H9 (cell line): Measurements from ENCODE around the gene TNIP2. TPM values are rescaled to one million over a fixed set of nuclear protein-coding genes. Genes with fewer than 3 reads are reported as not detected.
"Not testable (repeated sequence)": the region's sequence is repeated elsewhere in the genome, so short reads cannot be mapped to it uniquely, and the experiment has no call there.

Source experiments
- DNase-seq: peaks from one replicate; pipeline ENCODE4 v3.0.0-alpha.2; 2017
- H2AFZ ChIP-seq: one replicate; pipeline ENCODE4 v1.6.1; 2013; ENCODE audit warnings: mild to moderate bottlenecking, low read length, control low read depth, moderate library complexity
- H2AK5ac ChIP-seq: 2 replicates; pipeline ENCODE4 v1.6.1; 2013; ENCODE audit warnings: low read length, control low read depth, mixed read lengths; ENCODE audit not compliant: insufficient read length
- H2BK120ac ChIP-seq: one replicate; pipeline ENCODE4 v1.6.1; 2013; ENCODE audit warnings: low read depth, mild to moderate bottlenecking, low read length, control low read depth, inconsistent platforms; ENCODE audit not compliant: poor library complexity, severe bottlenecking
- H2BK12ac ChIP-seq: 2 replicates; pipeline ENCODE4 v1.6.1; 2013; ENCODE audit warnings: low read length, control low read depth, mixed read lengths, low read depth; ENCODE audit not compliant: insufficient read length
- H2BK15ac ChIP-seq: 2 replicates; pipeline ENCODE4 v1.6.1; 2013; ENCODE audit warnings: low read depth, low read length, control low read depth
- H2BK20ac ChIP-seq: one replicate; pipeline ENCODE4 v1.6.1; 2013; ENCODE audit warnings: low read depth, mild to moderate bottlenecking, low read length, control low read depth, inconsistent platforms; ENCODE audit not compliant: poor library complexity, severe bottlenecking
- H2BK5ac ChIP-seq: 2 replicates; pipeline ENCODE4 v1.6.1; 2013; ENCODE audit warnings: low read length, control low read depth, mixed read lengths; ENCODE audit not compliant: insufficient read length
- H3K14ac ChIP-seq: 2 replicates; pipeline ENCODE4 v1.6.1; 2013; ENCODE audit warnings: low read length, control low read depth; ENCODE audit not compliant: insufficient read depth
- H3K18ac ChIP-seq: 2 replicates; pipeline ENCODE4 v1.6.1; 2013; ENCODE audit warnings: low read depth, mild to moderate bottlenecking, mixed read lengths, low read length, control low read depth; ENCODE audit not compliant: insufficient read length
- H3K23ac ChIP-seq: 2 replicates; pipeline ENCODE4 v1.6.1; 2013; ENCODE audit warnings: low read length, control low read depth, mixed read lengths, low read depth; ENCODE audit not compliant: insufficient read length
- H3K23me2 ChIP-seq: 2 replicates; pipeline ENCODE4 v1.6.1; 2013; ENCODE audit warnings: low read depth, mild to moderate bottlenecking, mixed read lengths, low read length, control low read depth; ENCODE audit not compliant: insufficient read length, poor library complexity, severe bottlenecking
- H3K27ac ChIP-seq: 2 replicates; pipeline ENCODE4 v1.5.1; 2013; ENCODE audit warnings: low read length, control low read depth, mixed read lengths, low read depth; ENCODE audit not compliant: insufficient read length
- H3K27me3 ChIP-seq: 2 replicates; pipeline ENCODE4 v1.6.1; 2013; ENCODE audit warnings: low read length, control low read depth, inconsistent platforms; ENCODE audit not compliant: insufficient read depth
- H3K4ac ChIP-seq: 2 replicates; pipeline ENCODE4 v1.6.1; 2013; ENCODE audit warnings: low read depth, mild to moderate bottlenecking, control low read depth, inconsistent platforms, low read length, moderate library complexity
- H3K4me1 ChIP-seq: 2 replicates; pipeline ENCODE4 v1.6.1; 2013; ENCODE audit warnings: low read length, control low read depth, inconsistent platforms; ENCODE audit not compliant: insufficient read depth
- H3K4me2 ChIP-seq: 2 replicates; pipeline ENCODE4 v1.6.1; 2013; ENCODE audit warnings: low read length, control low read depth, mixed read lengths; ENCODE audit not compliant: insufficient read length, insufficient read depth
- H3K56ac ChIP-seq: 2 replicates; pipeline ENCODE4 v1.6.1; 2013; ENCODE audit warnings: low read depth, mild to moderate bottlenecking, mixed read lengths, low read length, control low read depth; ENCODE audit not compliant: insufficient read length
- H3K79me1 ChIP-seq: 2 replicates; pipeline ENCODE4 v1.6.1; 2013; ENCODE audit warnings: low read depth, mild to moderate bottlenecking, moderate library complexity, low read length, control low read depth, inconsistent platforms; ENCODE audit not compliant: insufficient read depth, poor library complexity, severe bottlenecking
- H3K79me2 ChIP-seq: 2 replicates; pipeline ENCODE4 v1.6.1; 2013; ENCODE audit warnings: low read length, control low read depth, inconsistent platforms; ENCODE audit not compliant: insufficient read depth
- H3K9ac ChIP-seq: 2 replicates; pipeline ENCODE4 v1.6.1; 2013; ENCODE audit warnings: low read length, control low read depth, mixed read lengths; ENCODE audit not compliant: insufficient read length; ENCODE audit errors: extremely low read depth
- H3K9me3 ChIP-seq: one replicate; pipeline ENCODE4 v1.6.1; 2013; ENCODE audit warnings: low read depth, low read length, inconsistent platforms; ENCODE audit not compliant: control insufficient read depth
- H3T11ph ChIP-seq: one replicate; pipeline ENCODE4 v1.6.1; 2013; ENCODE audit warnings: mild to moderate bottlenecking, low read length, control low read depth, inconsistent platforms
- H4K20me1 ChIP-seq: one replicate; pipeline ENCODE4 v1.6.1; 2013; ENCODE audit not compliant: control insufficient read depth, insufficient read length, insufficient read depth
- H4K5ac ChIP-seq: 2 replicates; pipeline ENCODE4 v1.6.1; 2013; ENCODE audit warnings: low read depth, mild to moderate bottlenecking, mixed read lengths, low read length, control low read depth; ENCODE audit not compliant: insufficient read length
- H4K8ac ChIP-seq: replicated peaks from 2 replicates; pipeline ENCODE4 v1.6.1; 2013; ENCODE audit warnings: low read length, control low read depth, mixed read lengths, low read depth; ENCODE audit not compliant: insufficient read length
- H4K91ac ChIP-seq: 2 replicates; pipeline ENCODE4 v1.6.1; 2013; ENCODE audit warnings: low read depth, mild to moderate bottlenecking, moderate library complexity, mixed read lengths, low read length, control low read depth; ENCODE audit not compliant: insufficient read length
- H3K27ac Mint-ChIP-seq, 3 experiments: 2 replicates in 2 of 3; 3 replicates in 1 of 3; pipeline ENCODE4 v1.8.0; 2020 to 2021; ENCODE audit warnings: mixed read lengths in 3 of 3, mild to moderate bottlenecking in 1 of 3, moderate library complexity in 1 of 3
- H3K27me3 Mint-ChIP-seq: 2 replicates; pipeline ENCODE4 v1.8.0; 2021; ENCODE audit warnings: low read depth, mild to moderate bottlenecking, moderate library complexity, mixed read lengths
- H3K36me3 Mint-ChIP-seq, 3 experiments: 2 replicates in 2 of 3; 3 replicates in 1 of 3; pipeline ENCODE4 v1.8.0; 2020 to 2021; ENCODE audit warnings: low read depth in 3 of 3, mixed read lengths in 3 of 3; ENCODE audit not compliant: insufficient read depth in 1 of 3
- H3K4me1 Mint-ChIP-seq, 2 experiments: 2 replicates each; pipeline ENCODE4 v1.8.0; 2020; ENCODE audit warnings: mixed read lengths in 2 of 2
- H3K4me3 Mint-ChIP-seq, 2 experiments: 2 replicates in 1 of 2; 3 replicates in 1 of 2; pipeline ENCODE4 v1.8.0; 2020 to 2021; ENCODE audit warnings: mild to moderate bottlenecking in 2 of 2, mixed read lengths in 2 of 2, moderate library complexity in 1 of 2
- H3K9me3 Mint-ChIP-seq, 2 experiments: 2 replicates in 1 of 2; 3 replicates in 1 of 2; pipeline ENCODE4 v1.8.0; 2020; ENCODE audit warnings: mild to moderate bottlenecking in 2 of 2, mixed read lengths in 2 of 2, moderate library complexity in 1 of 2
- CTCF ChIP-seq: fragments of 200-600 bp; sonication (generic); conservative IDR thresholded peaks from 3 replicates; pipeline ENCODE4 v1.8.0; 2021; ENCODE audit warnings: antibody characterized with exemption, mild to moderate bottlenecking
- WGBS: extraction: QIAGEN DNeasy Blood & Tissue Kit; methylation state at CpG from one replicate; pipeline ENCODE4 v1.1.7; 2013; ENCODE audit warnings: missing lambda C conversion rate, low lambda C conversion rate, mixed read lengths; ENCODE audit not compliant: insufficient read length; ENCODE audit errors: extremely low coverage; 5-methylcytosine and 5-hydroxymethylcytosine counted together
- total RNA-seq: library from RNA; stranded (reverse); gene quantifications from 2 replicates; pipeline ENCODE4 v1.2.1, GENCODE V29; 2021

TNIP2 gene
- total RNA-seq, 1 experiment from 2014 or later: 44.7 TPM

- Histone ChIP-seq H2BK5ac (no peak overlapping the region), H3K56ac (no peak overlapping the region), H3K79me1 (no peaks in the 10 kb centered on the region), H2BK120ac (no peak overlapping the region), H4K5ac (no peak overlapping the region), H3K79me2 (no peaks in the 10 kb centered on the region), H3K4me2 (no peak overlapping the region), H4K91ac (no peak overlapping the region), H2BK20ac (no peak overlapping the region), H3K27ac (no peak overlapping the region), H2AK5ac (no peak overlapping the region), H2BK12ac (no peak overlapping the region), H2BK15ac (no peak overlapping the region), H3K27me3 (no peaks in the 10 kb centered on the region), H3K4ac (no peak overlapping the region), H2AFZ (no peak overlapping the region), H4K8ac (no peak overlapping the region), H3K23me2 (no peaks in the 10 kb centered on the region), H4K20me1 (no peaks in the 10 kb centered on the region), H3K9ac (no peak overlapping the region), H3K9me3 (no peaks in the 10 kb centered on the region), H3K18ac (no peak overlapping the region), H3K4me1 (no peaks in the 10 kb centered on the region), H3K23ac (no peak overlapping the region), H3T11ph (no peak overlapping the region), H3K14ac (no peak overlapping the region)
- Mint-ChIP-seq H3K4me1 (no peaks in the 10 kb centered on the region), H3K27ac (no peak overlapping the region), H3K9me3 (peaks cover 3 to 9% of the 10 kb centered on the region in 2 experiments; a peak in 4 of 5 replicates), H3K4me3 (no peak overlapping the region), H3K27me3 (peaks cover 6% of the 10 kb centered on the region; the same call in 1 of the 2 replicates), H3K36me3 (peaks cover 17 to 55% (median 40%) of the 10 kb centered on the region in 3 experiments; a peak in 6 of 7 replicates)
- DNase-seq: no peak
- no CpG with 5 or more reads among the region's 9 CpGs for WGBS
- TF ChIP-seq CTCF: no peak
Observed at GRCh38 chr4:2741626-2742025, 14.5 kb downstream of the TNIP2 start.

GRCh38 chr4:2738296-2738695, 17.8 kb downstream of the TNIP2 start:
- peaks cover 12 to 19% of the 10 kb centered on the region in 2 experiments for H3K9me3 Mint-ChIP-seq
- not testable (repeated sequence) for H4K5ac ChIP-seq, H2BK15ac ChIP-seq, H2AK5ac ChIP-seq, H3K4me1 ChIP-seq, H3K23ac ChIP-seq, H3K27me3 ChIP-seq, H2BK12ac ChIP-seq, H3K14ac ChIP-seq, H3K79me1 ChIP-seq, H4K20me1 ChIP-seq, H3K27ac Mint-ChIP-seq, H3K27ac ChIP-seq, DNase-seq, H4K8ac ChIP-seq, H3K27me3 Mint-ChIP-seq, H2BK120ac ChIP-seq, H2AFZ ChIP-seq, H3K4me1 Mint-ChIP-seq, H3K18ac ChIP-seq, H3T11ph ChIP-seq, H3K23me2 ChIP-seq, H3K4me3 Mint-ChIP-seq, H2BK5ac ChIP-seq, H4K91ac ChIP-seq, H3K79me2 ChIP-seq, H3K9ac ChIP-seq, H2BK20ac ChIP-seq, H3K9me3 ChIP-seq, H3K4me2 ChIP-seq, H3K56ac ChIP-seq, H3K4ac ChIP-seq
- H3K36me3 Mint-ChIP-seq: peaks cover 0 to 30% (median 15%) of the 10 kb centered on the region in 3 experiments; a peak in 5 of 7 replicates
- no CpG with 5 or more reads among the region's 2 CpGs for WGBS
